GM21367 (cell line): ENCODE data around the gene FKBP5.
"Not testable (repeated sequence)": the region's sequence is repeated elsewhere in the genome, so short reads cannot be mapped to it uniquely, and the experiment has no call there.

ENCODE experiments used
- ATAC-seq: cut with Tn5 transposase; IDR thresholded peaks from one replicate; pipeline ENCODE4 v1.9.1; 2021; ENCODE audit not compliant: unreplicated experiment

The FKBP5 gene

GRCh38 chr6:35688605-35689322 lies at the start of gene FKBP5:
FKBP5 (minus strand) TSS chr6:35688915; CDS start chr6:35642824, 46,091 bp downstream.
- peak; percentile 73 for ATAC-seq

- ATAC-seq = no peak
These were observed 48.9 kb upstream of the FKBP5 start for GRCh38 chr6:35737413-35738211.

GRCh38 chr6:35736982-35737412 lies 48.3 kb upstream of the FKBP5 start, which contains the start of gene ARMC12:
ARMC12 (plus strand) TSS chr6:35737032; CDS start chr6:35737109, 77 bp downstream.
- no peak for ATAC-seq

- ATAC-seq = no peak
These were observed 47.7 kb upstream of the FKBP5 start for GRCh38 chr6:35736253-35736894.

- no peak for ATAC-seq
These were observed 46.7 kb upstream of the FKBP5 start for GRCh38 chr6:35735452-35735851.

GRCh38 chr6:35734319-35734718 lies 45.6 kb upstream of the FKBP5 start:
- ATAC-seq = not testable (repeated sequence)

GRCh38 chr6:35733633-35734032 lies 44.9 kb upstream of the FKBP5 start:
- ATAC-seq = no peak

GRCh38 chr6:35731736-35732532 lies 43.2 kb upstream of the FKBP5 start:
- peak; percentile 40 for ATAC-seq

- ATAC-seq = peak; percentile 24
These were observed 42.7 kb upstream of the FKBP5 start for GRCh38 chr6:35731414-35731735.

GRCh38 chr6:35730745-35731413 lies 42.2 kb upstream of the FKBP5 start:
- ATAC-seq = no peak

- no peak for ATAC-seq
These were observed 41.0 kb upstream of the FKBP5 start for GRCh38 chr6:35729722-35730121.

- ATAC-seq = no peak
These were observed 40.3 kb upstream of the FKBP5 start for GRCh38 chr6:35728683-35729678.

- peak; percentile 40 for ATAC-seq
These were observed 39.4 kb upstream of the FKBP5 start for GRCh38 chr6:35727935-35728682.

- no peak for ATAC-seq
These were observed 38.7 kb upstream of the FKBP5 start for GRCh38 chr6:35727231-35727934.

GRCh38 chr6:35725721-35726438 lies 37.2 kb upstream of the FKBP5 start:
- ATAC-seq = no peak

GRCh38 chr6:35725081-35725708 lies 36.5 kb upstream of the FKBP5 start:
- ATAC-seq = no peak

GRCh38 chr6:35724471-35724870 lies 35.8 kb upstream of the FKBP5 start:
- no peak for ATAC-seq
